Trophoblast cell (in vitro differentiated cells and primary cell): ENCODE results near the gene FGD5.
A peak's percentile ranks its signal among the peaks of the same experiment; 100 is the strongest.

Source experiments
- DNase-seq, 2 donors: peaks; one replicate each; pipeline ENCODE4 v3.0.0-alpha.2; 2016
- H2AFZ ChIP-seq: 2 replicates; pipeline ENCODE4 v1.6.1; 2013; ENCODE audit warnings: low read length, moderate library complexity, mild to moderate bottlenecking; ENCODE audit not compliant: insufficient read depth, poor library complexity
- H2AK5ac ChIP-seq: 2 replicates; pipeline ENCODE4 v1.6.1; 2013; ENCODE audit warnings: mild to moderate bottlenecking, low read length
- H2BK120ac ChIP-seq: 2 replicates; pipeline ENCODE4 v1.6.1; 2013; ENCODE audit warnings: low read length, mild to moderate bottlenecking, moderate library complexity; ENCODE audit not compliant: insufficient read depth, poor library complexity
- H2BK12ac ChIP-seq: 2 replicates; pipeline ENCODE4 v1.6.1; 2013; ENCODE audit warnings: mild to moderate bottlenecking, low read length, moderate library complexity
- H2BK5ac ChIP-seq: 2 replicates; pipeline ENCODE4 v1.6.1; 2013; ENCODE audit warnings: low read length, low read depth, moderate library complexity, mild to moderate bottlenecking; ENCODE audit not compliant: poor library complexity
- H3K14ac ChIP-seq: 2 replicates; pipeline ENCODE4 v1.6.1; 2013; ENCODE audit warnings: mild to moderate bottlenecking, low read length
- H3K18ac ChIP-seq: 2 replicates; pipeline ENCODE4 v1.6.1; 2013; ENCODE audit warnings: mild to moderate bottlenecking, low read length
- H3K23ac ChIP-seq: 2 replicates; pipeline ENCODE4 v1.6.1; 2013; ENCODE audit warnings: low read length
- H3K27ac ChIP-seq: 2 replicates; pipeline ENCODE4 v1.5.1; 2013; ENCODE audit warnings: low read depth, mild to moderate bottlenecking, inconsistent platforms, low read length, moderate library complexity
- H3K27me3 ChIP-seq: 2 replicates; pipeline ENCODE4 v1.6.1; 2013; ENCODE audit warnings: inconsistent platforms, mild to moderate bottlenecking, low read length, moderate library complexity; ENCODE audit not compliant: insufficient read depth
- H3K36me3 ChIP-seq, 2 experiments: 1 replicate in 1 of 2; 2 replicates in 1 of 2; pipeline ENCODE4 v1.6.1; 2013; ENCODE audit warnings: low read length in 2 of 2, mild to moderate bottlenecking in 2 of 2, moderate library complexity in 1 of 2; ENCODE audit not compliant: insufficient read depth in 2 of 2, control insufficient read depth in 1 of 2
- H3K4ac ChIP-seq: 2 replicates; pipeline ENCODE4 v1.6.1; 2013; ENCODE audit warnings: low read depth, mild to moderate bottlenecking, low read length, moderate library complexity
- H3K4me1 ChIP-seq, 2 experiments: 1 replicate in 1 of 2; 2 replicates in 1 of 2; pipeline ENCODE4 v1.6.1; 2013; ENCODE audit warnings: low read length in 2 of 2, mild to moderate bottlenecking in 2 of 2, moderate library complexity in 1 of 2; ENCODE audit not compliant: insufficient read depth in 2 of 2, control insufficient read depth in 1 of 2
- H3K4me2 ChIP-seq: 2 replicates; pipeline ENCODE4 v1.6.1; 2013; ENCODE audit warnings: inconsistent platforms, mild to moderate bottlenecking, low read length, moderate library complexity
- H3K4me3 ChIP-seq: 2 replicates; pipeline ENCODE4 v1.5.1; 2013; ENCODE audit warnings: mild to moderate bottlenecking, low read depth, low read length, inconsistent platforms
- H3K79me1 ChIP-seq: one replicate; pipeline ENCODE4 v1.6.1; 2013; ENCODE audit warnings: low read length
- H3K79me2 ChIP-seq: 2 replicates; pipeline ENCODE4 v1.6.1; 2013; ENCODE audit warnings: low read length, mild to moderate bottlenecking; ENCODE audit not compliant: control insufficient read depth, insufficient read depth, poor library complexity
- H3K9ac ChIP-seq: 2 replicates; pipeline ENCODE4 v1.6.1; 2013; ENCODE audit warnings: mild to moderate bottlenecking, low read length
- H3K9me3 ChIP-seq: 2 replicates; pipeline ENCODE4 v1.6.1; 2013; ENCODE audit warnings: low read depth, mild to moderate bottlenecking, control low read depth, inconsistent platforms, low read length; ENCODE audit not compliant: insufficient read depth
- H4K12ac ChIP-seq: 2 replicates; pipeline ENCODE4 v1.6.1; 2013; ENCODE audit warnings: low read depth, mild to moderate bottlenecking, low read length, moderate library complexity
- H4K8ac ChIP-seq: 2 replicates; pipeline ENCODE4 v1.6.1; 2013; ENCODE audit warnings: low read depth, mild to moderate bottlenecking, low read length, moderate library complexity
- H4K91ac ChIP-seq: one replicate; pipeline ENCODE4 v1.6.1; 2013; ENCODE audit warnings: low read depth, mild to moderate bottlenecking, low read length, moderate library complexity
- WGBS: extraction: QIAGEN DNeasy Blood & Tissue Kit; methylation state at CpG from one replicate; pipeline ENCODE4 v1.1.7; 2013; ENCODE audit warnings: missing lambda C conversion rate; ENCODE audit not compliant: insufficient read length, insufficient coverage; ENCODE audit errors: extremely low coverage; 5-methylcytosine and 5-hydroxymethylcytosine counted together

The FGD5 gene

DNA sequence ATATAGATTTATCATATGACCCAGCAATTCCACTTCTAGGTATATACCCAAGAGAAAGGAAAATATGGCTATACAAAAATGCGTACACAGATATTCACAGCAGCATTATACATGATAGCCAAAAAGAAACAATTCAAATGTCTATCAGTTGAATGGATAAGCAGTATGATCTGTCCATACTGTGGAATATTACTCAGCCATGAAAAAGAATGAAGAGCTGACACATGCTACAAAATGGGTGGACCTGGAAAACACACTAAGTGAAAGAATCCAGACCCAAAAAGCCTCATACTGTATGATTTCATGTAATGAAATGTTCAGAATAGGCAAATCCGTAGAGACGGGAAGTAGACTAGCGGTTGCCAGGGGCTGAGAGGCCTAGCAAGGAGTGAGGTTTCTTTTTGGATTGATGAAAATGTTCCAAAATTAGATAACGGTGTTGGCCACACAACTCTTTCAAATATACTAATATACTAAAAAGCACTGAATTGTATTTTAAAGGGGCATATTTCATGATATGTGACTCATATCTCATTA, 33.4 kb downstream of the FGD5 start:
- Histone ChIP-seq H3K4ac (no peak overlapping the region), H3K36me3 (peaks cover 0 to 2% of the 10 kb centered on the region in 2 experiments), H3K79me2 (peaks cover 2% of the 10 kb centered on the region), H2BK5ac (no peak overlapping the region), H3K4me2 (no peak overlapping the region), H4K12ac (no peak overlapping the region), H2AFZ (no peak overlapping the region), H3K18ac (no peak overlapping the region), H3K27me3 (no peaks in the 10 kb centered on the region), H3K23ac (no peak overlapping the region), H4K8ac (no peak overlapping the region), H3K27ac (no peak overlapping the region), H3K4me3 (no peak overlapping the region), H2BK12ac (no peak overlapping the region), H3K4me1 (peaks cover 10 to 15% of the 10 kb centered on the region in 2 experiments), H4K91ac (no peak overlapping the region), H3K79me1 (peaks cover 5% of the 10 kb centered on the region), H2AK5ac (no peak overlapping the region), H3K9ac (no peak overlapping the region), H2BK120ac (no peak overlapping the region), H3K9me3 (peaks cover 4% of the 10 kb centered on the region), H3K14ac (no peak overlapping the region)
- no peak for DNase-seq
- no CpG with 5 or more reads among the region's 5 CpGs for WGBS

DNA sequence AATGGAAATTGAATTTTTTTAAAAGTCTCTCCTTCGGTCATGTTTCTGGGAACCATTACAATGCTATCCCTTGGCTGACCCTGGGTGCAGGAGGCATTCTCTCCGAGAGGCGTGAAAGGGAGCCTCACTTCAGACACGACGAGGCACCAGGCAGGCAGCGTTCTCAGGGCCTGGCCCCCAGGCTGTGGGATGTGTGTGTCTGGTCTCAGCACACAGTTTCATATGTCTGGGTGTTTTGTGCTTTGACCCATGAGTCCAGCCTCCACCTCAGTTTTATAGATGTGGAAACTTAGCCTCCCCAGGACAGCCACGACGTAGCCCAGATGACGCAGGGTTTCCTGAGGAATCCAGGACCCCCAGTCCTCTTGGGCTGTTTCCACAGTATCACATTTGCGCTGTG, 34.0 kb downstream of the FGD5 start:
- Histone ChIP-seq H2BK12ac (no peak overlapping the region), H3K18ac (no peak overlapping the region), H4K12ac (peak overlapping the region; percentile 57), H2AK5ac (no peak overlapping the region), H3K4me1 (peaks cover 7 to 12% of the 10 kb centered on the region in 2 experiments), H3K36me3 (peaks cover 0 to 2% of the 10 kb centered on the region in 2 experiments), H3K79me2 (peaks cover 1% of the 10 kb centered on the region), H3K4me2 (no peak overlapping the region), H3K14ac (no peak overlapping the region), H4K8ac (no peak overlapping the region), H3K27ac (no peak overlapping the region), H3K4me3 (no peak overlapping the region), H3K27me3 (no peaks in the 10 kb centered on the region), H2BK120ac (no peak overlapping the region), H3K9me3 (peaks cover 4% of the 10 kb centered on the region), H4K91ac (no peak overlapping the region), H3K9ac (peak overlapping the region; percentile 5), H3K23ac (no peak overlapping the region), H3K79me1 (peaks cover 5% of the 10 kb centered on the region), H2BK5ac (no peak overlapping the region), H3K4ac (no peak overlapping the region), H2AFZ (no peak overlapping the region)
- DNase-seq, result no peak
- WGBS, result no CpG with 5 or more reads among the region's 10 CpGs

DNA sequence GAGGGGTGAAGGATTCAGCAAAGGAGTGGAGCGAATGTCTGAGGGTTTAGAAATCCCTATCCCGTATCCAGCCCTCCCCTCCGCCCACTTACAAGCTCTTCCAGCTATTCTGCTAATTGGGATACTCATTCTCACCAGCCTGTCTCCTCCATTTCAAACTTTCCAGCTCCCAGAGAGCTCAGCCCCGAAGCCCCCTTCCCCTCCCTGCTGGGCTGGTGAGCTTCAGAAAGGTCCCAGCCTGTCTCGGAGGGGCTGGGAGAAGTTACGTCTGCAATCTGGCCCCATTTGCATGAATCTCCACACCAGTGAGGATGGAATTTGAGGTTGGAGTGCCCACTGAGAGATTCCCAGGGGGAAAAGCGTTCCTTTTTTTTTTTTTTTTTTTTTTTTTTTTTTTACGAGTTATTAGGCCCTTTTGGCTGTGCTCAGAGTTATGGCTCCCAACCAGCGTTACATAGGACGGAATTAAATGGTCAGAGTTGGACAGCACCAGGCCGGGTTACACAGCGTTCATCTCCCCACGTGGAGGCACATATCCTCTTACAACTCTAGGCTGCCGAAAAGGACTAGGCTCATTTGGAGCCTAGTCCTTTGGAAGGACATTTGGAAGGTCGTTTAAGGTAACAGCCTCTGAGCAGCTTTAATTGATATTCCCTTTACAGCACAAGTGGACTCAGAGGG, 34.6 kb downstream of the FGD5 start:
- H3K4me3 ChIP-seq, result no peak overlapping the region
- peaks cover 0 to 2% of the 10 kb centered on the region in 2 experiments for H3K36me3 ChIP-seq
- no peak overlapping the region for H2AK5ac ChIP-seq
- peaks cover 0 to 6% of the 10 kb centered on the region in 2 experiments for H3K4me1 ChIP-seq
- no peak overlapping the region for H2AFZ ChIP-seq
- no peak overlapping the region for H3K14ac ChIP-seq
- H3K23ac ChIP-seq, result no peak overlapping the region
- no peak overlapping the region for H4K8ac ChIP-seq
- no peak for DNase-seq
- no peak overlapping the region for H4K91ac ChIP-seq
- H3K4ac ChIP-seq, result no peak overlapping the region
- H2BK120ac ChIP-seq, result no peak overlapping the region
- H3K27me3 ChIP-seq, result no peaks in the 10 kb centered on the region
- no peak overlapping the region for H3K18ac ChIP-seq
- no peaks in the 10 kb centered on the region for H3K79me2 ChIP-seq
- H3K79me1 ChIP-seq, result no peaks in the 10 kb centered on the region
- no peak overlapping the region for H2BK12ac ChIP-seq
- H3K27ac ChIP-seq, result no peak overlapping the region
- no peak overlapping the region for H2BK5ac ChIP-seq
- peak overlapping the region; percentile 5 for H3K9ac ChIP-seq
- H3K9me3 ChIP-seq, result peaks cover 4% of the 10 kb centered on the region
- peak overlapping the region; percentile 57 for H4K12ac ChIP-seq
- H3K4me2 ChIP-seq, result no peak overlapping the region
- no CpG with 5 or more reads among the region's 15 CpGs for WGBS

DNA sequence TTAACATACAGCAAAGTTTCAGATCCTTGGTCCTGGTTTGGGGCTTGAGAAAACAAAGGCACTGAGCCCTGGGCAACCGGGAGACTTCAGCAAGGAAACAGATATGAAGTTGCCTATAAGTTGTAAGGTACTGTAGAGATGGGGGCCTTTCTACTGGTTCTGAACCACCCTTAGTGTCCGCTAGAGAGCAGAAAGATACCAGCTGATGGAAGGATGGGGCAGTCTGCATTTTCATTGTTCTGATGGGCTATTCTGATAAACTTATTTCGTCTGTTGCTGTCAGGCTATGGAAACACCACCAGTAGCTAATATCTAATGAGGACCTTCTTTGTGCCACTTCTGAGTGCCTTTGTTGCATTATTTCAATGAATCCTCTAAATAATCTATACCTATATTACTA, 38.7 kb downstream of the FGD5 start:
- Histone ChIP-seq H3K9me3 (no peaks in the 10 kb centered on the region), H3K27ac (no peak overlapping the region)
- WGBS, result no CpG with 5 or more reads among the region's 3 CpGs

More for the DNA sequence above, 38.7 kb downstream of the FGD5 start:
- no peak overlapping the region for H3K4me2 ChIP-seq
- no peak overlapping the region for H4K8ac ChIP-seq
- no peak overlapping the region for H2AK5ac ChIP-seq
- H2AFZ ChIP-seq, result no peak overlapping the region
- H2BK5ac ChIP-seq, result no peak overlapping the region
- no peak overlapping the region for H3K4ac ChIP-seq
- H2BK120ac ChIP-seq, result no peak overlapping the region
- H4K12ac ChIP-seq, result no peak overlapping the region
- no peak overlapping the region for H3K23ac ChIP-seq
- H3K36me3 ChIP-seq, result peaks cover 0 to 2% of the 10 kb centered on the region in 2 experiments
- H4K91ac ChIP-seq, result no peak overlapping the region
- H3K4me3 ChIP-seq, result no peak overlapping the region
- H3K79me2 ChIP-seq, result no peaks in the 10 kb centered on the region
- H2BK12ac ChIP-seq, result no peak overlapping the region
- no peak overlapping the region for H3K9ac ChIP-seq
- H3K14ac ChIP-seq, result no peak overlapping the region
- no peaks in the 10 kb centered on the region for H3K27me3 ChIP-seq
- no peak overlapping the region for H3K18ac ChIP-seq
- peak in 1 of 2 donors; percentile 12 for DNase-seq
- H3K4me1 ChIP-seq, result peaks cover 0 to 6% of the 10 kb centered on the region in 2 experiments
- no peaks in the 10 kb centered on the region for H3K79me1 ChIP-seq
